Hepatic stellate cell (primary cell): ENCODE data around the gene GHR.
"Not testable (repeated sequence)": the region's sequence is repeated elsewhere in the genome, so short reads cannot be mapped to it uniquely, and the experiment has no call there.

ENCODE experiments used
- DNase-seq: peaks from one replicate; pipeline ENCODE4 v3.0.0; 2011; ENCODE audit warnings: low spot score

Gene GHR

GRCh38 chr5:42569953-42570548 lies 146.8 kb downstream of the GHR start:
- DNase-seq = no peak

GRCh38 chr5:42570966-42571960 lies 148.0 kb downstream of the GHR start:
- no peak for DNase-seq

- DNase-seq = no peak
These were observed 149.1 kb downstream of the GHR start for GRCh38 chr5:42572313-42572712.

GRCh38 chr5:42573386-42573785 lies 150.1 kb downstream of the GHR start:
- no peak for DNase-seq

GRCh38 chr5:42575914-42576313 lies 152.7 kb downstream of the GHR start:
- DNase-seq = not testable (repeated sequence)

GRCh38 chr5:42578901-42579300 lies 155.7 kb downstream of the GHR start:
- DNase-seq = not testable (repeated sequence)

GRCh38 chr5:42579320-42579719 lies 156.1 kb downstream of the GHR start:
- DNase-seq = no peak

GRCh38 chr5:42581845-42582244 lies 158.6 kb downstream of the GHR start:
- no peak for DNase-seq

- DNase-seq = no peak
These were observed 159.5 kb downstream of the GHR start for GRCh38 chr5:42582723-42583122.

- peak; percentile 40 for DNase-seq
These were observed 160.1 kb downstream of the GHR start for GRCh38 chr5:42583322-42583721.

GRCh38 chr5:42586625-42587024 lies 163.4 kb downstream of the GHR start:
- DNase-seq = no peak

GRCh38 chr5:42587096-42587723 lies 164.0 kb downstream of the GHR start:
- DNase-seq = no peak

GRCh38 chr5:42590566-42590965 lies 167.3 kb downstream of the GHR start:
- DNase-seq = no peak

- DNase-seq = no peak
These were observed 167.8 kb downstream of the GHR start for GRCh38 chr5:42591015-42591414.

- DNase-seq = no peak
These were observed 169.3 kb downstream of the GHR start for GRCh38 chr5:42592401-42593140.

- DNase-seq = no peak
These were observed 170.4 kb downstream of the GHR start for GRCh38 chr5:42593591-42593990.

- no peak for DNase-seq
These were observed 172.4 kb downstream of the GHR start for GRCh38 chr5:42595597-42595996.

- no peak for DNase-seq
These were observed 173.6 kb downstream of the GHR start for GRCh38 chr5:42596817-42597216.

- no peak for DNase-seq
These were observed 174.2 kb downstream of the GHR start for GRCh38 chr5:42597318-42597937.

- no peak for DNase-seq
These were observed 175.1 kb downstream of the GHR start for GRCh38 chr5:42598311-42598710.

- DNase-seq = no peak
These were observed 175.9 kb downstream of the GHR start for GRCh38 chr5:42599106-42599505.

GRCh38 chr5:42600441-42600840 lies 177.2 kb downstream of the GHR start:
- DNase-seq = no peak
